Measurements from ENCODE around the gene MOSMO. TPM values are rescaled to one million over a fixed set of nuclear protein-coding genes. Genes with fewer than 3 reads are reported as not detected.
"Not testable (repeated sequence)": the region's sequence is repeated elsewhere in the genome, so short reads cannot be mapped to it uniquely, and the experiment has no call there.

Gene MOSMO
- total and polyA plus RNA-seq, 2 donors (not counting 3 experiments of a cell fraction or from before 2014, with no cell fraction given): 15.9 to 22.0 TPM

- Histone ChIP-seq H4K20me1 (replicated peaks; ENCODE audit: control insufficient read depth, extremely low read depth, insufficient read depth, low read length) (no peaks in the 10 kb centered on the region), H3K9me3 (replicated peaks; ENCODE audit: control insufficient read depth, insufficient read depth, low read length) (no peaks in the 10 kb centered on the region), H3K36me3 (ENCODE audit: control insufficient read depth in 2 of 2, extremely low read depth in 1 of 2, insufficient read depth in 2 of 2, low read length in 2 of 2) (peaks cover 0 to 2% of the 10 kb centered on the region in 2 experiments), H3K4me2 (ENCODE audit: insufficient read depth, low read length) (no peak overlapping the region), H3K9me1 (replicated peaks; ENCODE audit: control insufficient read depth, extremely low read depth, insufficient read depth, low read length) (no peaks in the 10 kb centered on the region), H3K9ac (replicated peaks; ENCODE audit: extremely low read depth, insufficient read depth, low read length) (no peak overlapping the region), H2AFZ (ENCODE audit: low read depth, low read length) (no peak overlapping the region), H3K4me1 (ENCODE audit: control insufficient read depth, extremely low read depth, insufficient read depth, low read length) (peaks cover 3% of the 10 kb centered on the region), H3K4me3 (replicated peaks in 1 of 3; ENCODE audit: insufficient read depth in 1 of 3, low read depth in 1 of 3, low read length in 3 of 3) (no peak overlapping the region), H3K79me2 (ENCODE audit: control insufficient read depth, insufficient read depth, low read length) (peaks cover 77% of the 10 kb centered on the region), H3K27ac (ENCODE audit: insufficient read depth, low read depth, low read length) (no peak overlapping the region), H3K27me3 (ENCODE audit: control insufficient read depth in 2 of 2, insufficient read depth in 2 of 2, low read length in 2 of 2) (no peaks in the 10 kb centered on the region)
- no peak for TF ChIP-seq FOS (IDR thresholded peaks at IDR 0.05; ENCODE audit: borderline replicate concordance, insufficient read depth, low read length)
- TF ChIP-seq GATA2 (IDR thresholded peaks at IDR 0.05; ENCODE audit: insufficient read depth, insufficient read length, low read depth, low read length): no peak
- no peak for TF ChIP-seq EZH2 (IDR thresholded peaks at IDR 0.05; ENCODE audit: borderline replicate concordance, low read depth, low read length, severe bottlenecking)
- no peak for TF ChIP-seq MAX (IDR thresholded peaks at IDR 0.05; ENCODE audit: insufficient read depth, insufficient read length)
- TF ChIP-seq, protein P1, sequence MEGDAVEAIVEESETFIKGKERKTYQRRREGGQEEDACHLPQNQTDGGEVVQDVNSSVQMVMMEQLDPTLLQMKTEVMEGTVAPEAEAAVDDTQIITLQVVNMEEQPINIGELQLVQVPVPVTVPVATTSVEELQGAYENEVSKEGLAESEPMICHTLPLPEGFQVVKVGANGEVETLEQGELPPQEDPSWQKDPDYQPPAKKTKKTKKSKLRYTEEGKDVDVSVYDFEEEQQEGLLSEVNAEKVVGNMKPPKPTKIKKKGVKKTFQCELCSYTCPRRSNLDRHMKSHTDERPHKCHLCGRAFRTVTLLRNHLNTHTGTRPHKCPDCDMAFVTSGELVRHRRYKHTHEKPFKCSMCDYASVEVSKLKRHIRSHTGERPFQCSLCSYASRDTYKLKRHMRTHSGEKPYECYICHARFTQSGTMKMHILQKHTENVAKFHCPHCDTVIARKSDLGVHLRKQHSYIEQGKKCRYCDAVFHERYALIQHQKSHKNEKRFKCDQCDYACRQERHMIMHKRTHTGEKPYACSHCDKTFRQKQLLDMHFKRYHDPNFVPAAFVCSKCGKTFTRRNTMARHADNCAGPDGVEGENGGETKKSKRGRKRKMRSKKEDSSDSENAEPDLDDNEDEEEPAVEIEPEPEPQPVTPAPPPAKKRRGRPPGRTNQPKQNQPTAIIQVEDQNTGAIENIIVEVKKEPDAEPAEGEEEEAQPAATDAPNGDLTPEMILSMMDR (IDR thresholded peaks at IDR 0.05; ENCODE audit: extremely low read depth in 1 of 2, insufficient read depth in 1 of 2, low read depth in 1 of 2, low read length in 2 of 2): no peak
- TF ChIP-seq MYC (IDR thresholded peaks at IDR 0.05; ENCODE audit: low read depth, low read length): no peak
- TF ChIP-seq POLR2AphosphoS5 (IDR thresholded peaks at IDR 0.05; ENCODE audit: insufficient read depth, low read depth, low read length): no peak
- TF ChIP-seq JUN (IDR thresholded peaks at IDR 0.05; ENCODE audit: borderline replicate concordance, insufficient read depth, insufficient read length, low read depth): no peak
- TF ChIP-seq POLR2A (IDR thresholded peaks at IDR 0.05; ENCODE audit: low read depth, low read length): no peak
- ChIA-PET CTCF (interaction anchor here (1.9 kb wide), 1 partner anchor 8 kb away, joined by 5 read pairs; no protein-coding TSS in a partner anchor), POLR2A (no interaction called here)
- intact Hi-C loops (cut with micrococcal nuclease) (no loop called here), dilution Hi-C loops (cut with MboI; ENCODE audit: extremely low pct_ligation_motif_present, low sequenced_read_pairs) (no loop called here)
- no peak for DNase-seq (ENCODE audit: low read depth, low spot score)
- no peak for FAIRE-seq
- no TSS peak for BruUV-seq (replicated peaks)
Observed at GRCh38 chr16:22035153-22035552, 27.2 kb downstream of the MOSMO start.

GRCh38 chr16:22043882-22044281 is 36.0 kb downstream of the MOSMO start:
- DNase-seq (ENCODE audit: low read depth, low spot score); H3K4me3 ChIP-seq (replicated peaks in 1 of 3; ENCODE audit: insufficient read depth in 1 of 3, low read depth in 1 of 3, low read length in 3 of 3); H3K27ac ChIP-seq (ENCODE audit: insufficient read depth, low read depth, low read length); H3K9ac ChIP-seq (replicated peaks; ENCODE audit: extremely low read depth, insufficient read depth, low read length); BruUV-seq (replicated peaks); H3K36me3 ChIP-seq (ENCODE audit: control insufficient read depth in 2 of 2, extremely low read depth in 1 of 2, insufficient read depth in 2 of 2, low read length in 2 of 2); H3K27me3 ChIP-seq (ENCODE audit: control insufficient read depth in 2 of 2, insufficient read depth in 2 of 2, low read length in 2 of 2); H3K9me3 ChIP-seq (replicated peaks; ENCODE audit: control insufficient read depth, insufficient read depth, low read length); dilution Hi-C loops (cut with MboI; ENCODE audit: extremely low pct_ligation_motif_present, low sequenced_read_pairs); POLR2A ChIA-PET; H2AFZ ChIP-seq (ENCODE audit: low read depth, low read length); H3K4me2 ChIP-seq (ENCODE audit: insufficient read depth, low read length); intact Hi-C loops (cut with micrococcal nuclease); H4K20me1 ChIP-seq (replicated peaks; ENCODE audit: control insufficient read depth, extremely low read depth, insufficient read depth, low read length); H3K9me1 ChIP-seq (replicated peaks; ENCODE audit: control insufficient read depth, extremely low read depth, insufficient read depth, low read length); FAIRE-seq: not testable (repeated sequence)
- H3K79me2 ChIP-seq (ENCODE audit: control insufficient read depth, insufficient read depth, low read length): peaks cover 32% of the 10 kb centered on the region
- H3K4me1 ChIP-seq (ENCODE audit: control insufficient read depth, extremely low read depth, insufficient read depth, low read length): peaks cover 17% of the 10 kb centered on the region
- CTCF ChIA-PET: interaction anchor here (1.5 kb wide), 1 partner anchor 34 kb away, joined by 13 read pairs; no protein-coding TSS in a partner anchor

Measured in endothelial cell of umbilical vein (primary cell).